Lung (tissue), 12 donors: ENCODE data around the gene DNAJC1. TPM values are rescaled to one million over a fixed set of nuclear protein-coding genes. Genes with fewer than 3 reads are reported as not detected.

ENCODE experiments used
- ATAC-seq: fragments of 200-7000 bp; cut with Tn5 transposase; one replicate; pipeline ENCODE4 v1.9.1; 2020; ENCODE audit warnings: moderate number of reproducible peaks; ENCODE audit not compliant: insufficient read depth, low FRiP score
- DNase-seq, 3 donors: peaks; one replicate each; pipeline ENCODE4 v3.0.0-alpha.2; 2013 to 2017
- H3K27ac ChIP-seq, 2 donors: one replicate each; pipeline ENCODE4 v1.5.1; 2013; ENCODE audit warnings: mild to moderate bottlenecking in 2 of 2, moderate library complexity in 2 of 2, control low read depth in 1 of 2, inconsistent platforms in 1 of 2, low read depth in 1 of 2, low read length in 1 of 2
- H3K27me3 ChIP-seq, 3 donors: one replicate each; pipeline ENCODE4 v1.5.1; 2013; ENCODE audit warnings: low read length in 2 of 3; ENCODE audit not compliant: control insufficient read depth in 3 of 3, insufficient read depth in 3 of 3
- H3K36me3 ChIP-seq, 4 donors: one replicate each; pipeline ENCODE4 v1.5.1; 2013; ENCODE audit warnings: low read length in 4 of 4, mild to moderate bottlenecking in 1 of 4, moderate library complexity in 1 of 4; ENCODE audit not compliant: control insufficient read depth in 4 of 4, insufficient read depth in 4 of 4
- H3K4me1 ChIP-seq, 5 donors: one replicate each; pipeline ENCODE4 v1.5.1; 2013; ENCODE audit warnings: low read length in 5 of 5, mild to moderate bottlenecking in 2 of 5, moderate library complexity in 1 of 5; ENCODE audit not compliant: control insufficient read depth in 5 of 5, insufficient read depth in 5 of 5
- H3K4me3 ChIP-seq: one replicate; pipeline ENCODE4 v1.5.1; 2013; ENCODE audit warnings: mild to moderate bottlenecking, control low read depth, moderate library complexity
- H3K9ac ChIP-seq, 2 donors: one replicate each; pipeline ENCODE4 v1.5.1; 2013; ENCODE audit warnings: low read length in 2 of 2, control low read depth in 1 of 2; ENCODE audit not compliant: insufficient read depth in 1 of 2
- H3K9me3 ChIP-seq, 4 donors: one replicate each; pipeline ENCODE4 v1.5.1; 2013; ENCODE audit warnings: low read length in 3 of 4, mild to moderate bottlenecking in 1 of 4, moderate library complexity in 1 of 4; ENCODE audit not compliant: control insufficient read depth in 4 of 4, insufficient read depth in 3 of 4
- WGBS, 2 donors: extraction: QIAGEN DNeasy Blood & Tissue Kit; methylation state at CpG; one replicate each; pipeline ENCODE4 v1.1.7; 2013; 5-methylcytosine and 5-hydroxymethylcytosine counted together
- polyA plus RNA-seq, 2 donors: library from polyadenylated mRNA; stranded (reverse); fragments of 200-250 nt; gene quantifications; one replicate each; pipeline ENCODE4 v1.2.1, GENCODE V29; 2013
- total RNA-seq, 2 donors: library from RNA; depleted of rRNA in 1 of 2; stranded (reverse); fragments of >200 nt in 1 of 2; gene quantifications; one replicate each; pipeline ENCODE4 v1.2.1, GENCODE V29; 2014 to 2021
- TF ChIP-seq, protein P1 (sequence below): IDR thresholded peaks from 2 replicates; pipeline ENCODE4 v1.5.1; 2012; ENCODE audit warnings: mild to moderate bottlenecking; ENCODE audit errors: control extremely low read depth, extremely low read depth
- donor health status: control.
- donor health status: control.
- donor health status: Bipolar disorder and iron deficiency.
- donor health status: healthy.
- donor health status: DM: yes; HTN: yes; CAD: no.

The DNAJC1 gene
- total and polyA plus RNA-seq, 4 donors: 31.0 to 38.2 (median 35.6) TPM

DNA sequence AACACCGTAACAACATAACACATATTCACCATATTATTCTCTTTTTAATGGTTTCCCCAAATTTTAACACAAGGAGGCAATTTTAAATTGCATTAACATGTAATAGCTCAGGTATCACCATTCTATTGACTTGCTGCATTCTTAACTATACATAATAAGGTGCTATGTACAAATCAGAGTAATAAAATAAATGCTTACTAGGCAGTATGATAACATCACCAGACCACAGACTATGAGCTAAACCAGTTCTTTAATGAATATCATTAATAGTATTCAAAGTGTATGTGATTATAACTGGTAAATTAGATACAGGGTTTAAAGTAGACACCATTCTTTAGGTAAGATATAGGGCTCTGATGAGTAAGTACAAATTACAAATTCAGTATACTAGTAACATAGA lies 226.6 kb downstream of the DNAJC1 start:
- TF ChIP-seq, protein P1, sequence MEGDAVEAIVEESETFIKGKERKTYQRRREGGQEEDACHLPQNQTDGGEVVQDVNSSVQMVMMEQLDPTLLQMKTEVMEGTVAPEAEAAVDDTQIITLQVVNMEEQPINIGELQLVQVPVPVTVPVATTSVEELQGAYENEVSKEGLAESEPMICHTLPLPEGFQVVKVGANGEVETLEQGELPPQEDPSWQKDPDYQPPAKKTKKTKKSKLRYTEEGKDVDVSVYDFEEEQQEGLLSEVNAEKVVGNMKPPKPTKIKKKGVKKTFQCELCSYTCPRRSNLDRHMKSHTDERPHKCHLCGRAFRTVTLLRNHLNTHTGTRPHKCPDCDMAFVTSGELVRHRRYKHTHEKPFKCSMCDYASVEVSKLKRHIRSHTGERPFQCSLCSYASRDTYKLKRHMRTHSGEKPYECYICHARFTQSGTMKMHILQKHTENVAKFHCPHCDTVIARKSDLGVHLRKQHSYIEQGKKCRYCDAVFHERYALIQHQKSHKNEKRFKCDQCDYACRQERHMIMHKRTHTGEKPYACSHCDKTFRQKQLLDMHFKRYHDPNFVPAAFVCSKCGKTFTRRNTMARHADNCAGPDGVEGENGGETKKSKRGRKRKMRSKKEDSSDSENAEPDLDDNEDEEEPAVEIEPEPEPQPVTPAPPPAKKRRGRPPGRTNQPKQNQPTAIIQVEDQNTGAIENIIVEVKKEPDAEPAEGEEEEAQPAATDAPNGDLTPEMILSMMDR: no peak
- WGBS, 2 donors: 98 to 100% methylated on average over 1 of the region's 1 CpG
- H3K9ac ChIP-seq: no peak overlapping the region
- no peak overlapping the region for H3K27ac ChIP-seq
- ATAC-seq (no peak), DNase-seq (no peak)
- no peaks in the 10 kb centered on the region for H3K4me1 ChIP-seq
- H3K36me3 ChIP-seq: no peaks in the 10 kb centered on the region
- H3K4me3 ChIP-seq: no peak overlapping the region
- peaks cover 0 to 2% (median 0%) of the 10 kb centered on the region in 4 donors for H3K9me3 ChIP-seq
- H3K27me3 ChIP-seq: no peaks in the 10 kb centered on the region

DNA sequence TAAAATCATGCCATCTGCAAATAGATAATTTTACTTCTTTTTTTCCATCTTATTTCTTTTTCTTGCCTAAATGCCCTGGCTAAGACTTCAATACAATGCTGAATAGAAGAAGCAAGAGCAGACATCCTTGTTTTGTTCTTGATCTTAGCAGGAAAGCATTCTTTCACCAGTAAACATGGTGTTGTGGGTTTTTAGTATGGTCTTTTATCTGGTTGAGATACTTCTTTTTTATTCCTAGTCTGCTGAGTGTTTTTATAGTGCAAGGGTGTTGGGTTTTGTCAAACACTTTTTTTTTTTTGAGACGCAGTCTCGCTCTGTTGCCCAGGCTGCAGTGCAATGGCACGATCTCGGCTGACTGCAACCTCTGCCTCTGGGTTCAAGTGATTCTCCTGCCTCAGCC lies 232.3 kb downstream of the DNAJC1 start:
- Histone ChIP-seq H3K9me3 (no peaks in the 10 kb centered on the region), H3K36me3 (no peaks in the 10 kb centered on the region), H3K9ac (no peak overlapping the region), H3K4me1 (no peaks in the 10 kb centered on the region), H3K27ac (no peak overlapping the region), H3K4me3 (no peak overlapping the region), H3K27me3 (no peaks in the 10 kb centered on the region)
- DNase-seq (no peak), ATAC-seq (no peak)
- 93 to 98% methylated on average over 4 of the region's 4 CpGs for WGBS, 2 donors
- TF ChIP-seq, protein P1: no peak

DNA sequence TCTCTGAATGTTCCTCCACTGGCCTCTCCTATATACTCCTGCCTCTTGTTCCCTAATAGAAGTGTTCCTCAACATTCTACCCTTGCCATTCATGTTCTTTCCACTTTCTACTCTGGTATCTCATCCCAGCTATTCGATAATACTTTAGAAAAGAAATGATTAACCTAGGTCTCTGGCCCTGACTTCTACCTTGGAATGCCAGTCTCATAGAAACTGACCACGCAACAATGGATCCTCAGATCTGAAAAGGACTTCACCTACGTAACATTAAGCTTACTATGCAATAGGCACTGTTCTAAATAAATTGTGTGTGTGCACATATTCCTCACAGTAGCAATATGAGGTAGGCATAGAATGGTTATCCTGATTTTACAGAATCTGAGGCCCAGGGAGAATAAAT lies 234.5 kb downstream of the DNAJC1 start:
- H3K27ac ChIP-seq: no peak overlapping the region
- DNase-seq (no peak), ATAC-seq (no peak)
- H3K9ac ChIP-seq: no peak overlapping the region
- H3K4me1 ChIP-seq: peaks cover 0 to 9% (median 0%) of the 10 kb centered on the region in 5 donors
- TF ChIP-seq, protein P1: no peak
- peaks cover 0 to 4% (median 0%) of the 10 kb centered on the region in 4 donors for H3K36me3 ChIP-seq
- H3K27me3 ChIP-seq: no peaks in the 10 kb centered on the region
- WGBS, 2 donors: 90 to 92% methylated on average over 3 of the region's 3 CpGs
- no peak overlapping the region for H3K4me3 ChIP-seq
- no peaks in the 10 kb centered on the region for H3K9me3 ChIP-seq
